ENCODE data around the gene PTER.

The PTER gene

DNA sequence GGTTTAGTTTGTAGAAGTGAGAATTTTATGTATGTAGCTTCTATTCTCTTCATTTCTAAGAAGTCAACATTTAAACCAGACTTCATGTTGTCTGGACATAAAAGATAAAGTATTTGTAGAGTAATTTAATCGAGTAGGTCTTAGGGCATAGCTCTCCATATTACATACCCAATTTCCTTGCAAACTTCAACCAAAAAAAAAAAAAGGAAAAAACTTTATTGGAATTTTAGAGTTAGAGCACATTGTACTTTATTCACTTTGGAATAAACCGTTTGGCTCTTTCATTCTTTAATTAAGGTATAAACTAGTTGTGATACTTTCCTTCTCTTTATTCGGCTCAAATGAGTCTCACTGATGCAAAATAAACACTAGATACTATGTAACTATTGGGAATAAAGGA lies 36.0 kb downstream of the PTER start:
- no peak for FAIRE-seq

DNA sequence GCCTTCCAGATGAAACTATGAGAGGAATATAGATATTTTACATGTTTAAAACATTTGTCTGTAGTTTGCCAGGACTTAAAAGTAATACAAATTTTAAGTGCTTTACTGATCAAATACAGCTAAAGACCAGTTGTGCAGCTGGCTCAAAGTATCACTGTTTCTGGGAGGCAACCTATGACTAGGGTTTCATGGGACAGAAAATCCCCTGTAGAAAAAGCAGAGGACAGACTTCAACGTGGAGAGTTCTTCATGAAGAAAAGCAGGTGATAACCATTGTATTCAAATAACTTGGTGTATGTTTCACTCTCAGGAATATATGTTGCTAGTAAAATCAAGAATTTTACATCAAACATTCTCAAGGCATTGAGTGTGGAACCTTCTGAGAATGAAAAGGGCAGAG lies 40.9 kb downstream of the PTER start:
- no peak for FAIRE-seq

DNA sequence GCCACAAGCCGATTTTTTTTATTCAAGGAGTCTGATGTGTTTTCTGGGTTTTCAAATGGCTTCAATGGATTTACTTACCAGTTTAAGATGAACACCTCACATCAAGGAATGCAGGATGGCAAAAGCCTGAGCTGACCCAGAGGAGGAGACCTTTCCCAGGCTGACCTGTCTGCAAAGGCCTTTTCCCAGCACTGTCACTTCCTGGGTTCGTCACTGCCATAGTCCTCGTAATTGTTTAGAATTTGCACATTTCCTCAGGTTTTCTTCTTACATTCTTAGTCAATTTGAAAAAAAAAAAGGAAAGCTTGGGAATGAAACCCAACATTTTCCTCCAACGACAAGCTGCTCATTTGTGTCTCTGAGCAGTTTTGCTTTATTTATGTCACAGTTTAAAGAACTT lies 42.0 kb downstream of the PTER start:
- no peak for FAIRE-seq

DNA sequence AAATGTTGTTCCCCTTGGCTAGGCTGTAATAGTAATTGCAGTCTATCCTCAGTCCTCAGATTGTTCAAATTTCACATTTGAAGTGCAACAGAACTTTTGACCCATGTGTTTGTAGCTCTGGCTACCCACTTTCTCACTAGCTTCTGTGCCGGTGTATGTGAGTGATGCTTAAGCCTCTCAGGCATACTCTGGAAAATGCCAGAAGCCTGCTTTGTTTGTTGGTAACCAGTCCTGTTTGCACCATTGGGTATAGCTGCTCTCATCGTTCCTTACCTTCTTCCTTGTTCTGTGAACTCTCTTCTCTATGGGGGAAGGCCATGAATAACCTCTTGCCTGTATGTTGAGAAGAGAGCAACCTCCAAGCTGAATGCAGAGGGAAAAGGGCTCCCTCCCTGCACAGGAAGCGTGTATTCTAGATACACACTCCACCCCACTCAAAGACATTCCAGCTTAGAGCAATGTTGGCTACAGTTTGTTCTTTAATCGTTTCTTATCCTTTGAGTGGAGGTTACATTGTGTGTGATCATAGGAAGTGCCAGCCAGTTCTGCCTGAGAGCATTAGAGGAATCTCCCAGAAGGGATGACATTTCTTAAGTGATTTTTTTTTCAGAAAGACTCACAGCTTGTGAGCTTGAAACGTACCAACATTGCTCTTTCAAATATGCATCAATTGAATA lies 44.4 kb downstream of the PTER start:
- no peak for FAIRE-seq

DNA sequence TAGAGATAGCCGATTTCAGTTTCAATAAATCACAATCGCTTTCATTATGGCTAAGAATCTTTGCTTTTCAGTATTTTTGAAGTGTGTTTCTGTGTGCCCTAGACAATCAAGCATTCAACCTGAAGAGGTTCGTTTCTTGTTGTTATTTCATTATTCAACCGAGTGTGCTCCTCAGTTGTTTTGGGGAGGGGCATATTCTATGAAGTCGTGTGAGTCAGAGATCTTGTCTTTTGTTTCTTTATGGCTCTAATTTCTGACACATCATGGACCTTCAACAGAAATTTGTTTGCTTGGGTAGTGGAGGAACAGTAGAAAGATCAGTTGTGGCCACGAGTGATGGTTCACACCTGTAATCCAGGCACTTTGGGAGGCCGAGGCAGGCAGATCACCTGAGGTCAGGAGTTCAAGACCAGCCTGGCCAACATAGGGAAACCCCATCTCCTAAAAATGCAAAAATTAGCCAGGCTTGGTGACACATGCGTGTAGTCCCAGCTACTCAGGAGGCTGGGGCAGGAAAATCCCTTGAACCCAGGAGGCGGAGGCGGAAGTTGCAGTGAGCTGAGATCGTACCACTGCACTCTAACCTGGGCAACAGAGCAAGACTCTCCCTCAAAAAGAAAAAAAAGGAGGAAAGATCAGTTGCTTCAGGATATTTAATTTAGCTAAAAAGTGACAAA lies 46.6 kb downstream of the PTER start:
- no peak for FAIRE-seq

DNA sequence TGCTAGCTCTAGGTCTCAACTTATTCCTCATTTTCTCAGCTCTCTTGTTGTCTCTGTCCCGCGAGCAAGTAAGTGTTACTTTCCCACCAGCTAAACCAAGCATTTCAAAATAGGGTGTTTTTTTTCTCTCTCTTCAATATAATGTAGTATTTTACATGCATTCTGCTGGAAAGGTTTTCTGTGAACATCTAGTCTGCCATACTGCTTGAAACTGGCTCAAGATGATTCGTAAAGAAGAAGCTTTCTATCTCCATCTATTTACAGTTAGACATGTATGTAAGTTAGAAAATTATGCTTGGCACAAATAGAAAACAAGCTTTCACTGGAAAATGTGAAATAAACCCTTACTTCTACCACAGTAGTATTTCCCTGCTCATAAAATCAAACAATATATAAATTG lies 53.7 kb downstream of the PTER start:
- FAIRE-seq, result no peak

DNA sequence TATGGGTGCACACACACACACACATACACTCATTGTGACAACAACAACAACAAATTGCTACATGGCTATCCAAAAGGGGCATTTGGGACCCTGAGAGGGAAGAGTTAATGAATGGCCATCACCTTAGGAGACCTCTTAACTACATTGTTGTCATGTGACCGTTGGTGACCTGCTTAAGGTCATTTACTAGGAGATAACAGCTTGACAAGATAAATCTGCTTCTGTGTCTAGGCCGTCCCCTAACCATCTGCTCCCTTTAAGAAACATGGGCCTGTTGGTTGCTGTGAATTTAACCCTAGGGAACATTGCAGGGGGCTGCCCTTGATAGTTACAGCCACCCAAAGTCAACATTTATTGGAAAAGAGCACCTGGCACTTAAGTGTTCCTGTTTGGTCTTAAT lies 55.1 kb downstream of the PTER start:
- FAIRE-seq, result no peak

DNA sequence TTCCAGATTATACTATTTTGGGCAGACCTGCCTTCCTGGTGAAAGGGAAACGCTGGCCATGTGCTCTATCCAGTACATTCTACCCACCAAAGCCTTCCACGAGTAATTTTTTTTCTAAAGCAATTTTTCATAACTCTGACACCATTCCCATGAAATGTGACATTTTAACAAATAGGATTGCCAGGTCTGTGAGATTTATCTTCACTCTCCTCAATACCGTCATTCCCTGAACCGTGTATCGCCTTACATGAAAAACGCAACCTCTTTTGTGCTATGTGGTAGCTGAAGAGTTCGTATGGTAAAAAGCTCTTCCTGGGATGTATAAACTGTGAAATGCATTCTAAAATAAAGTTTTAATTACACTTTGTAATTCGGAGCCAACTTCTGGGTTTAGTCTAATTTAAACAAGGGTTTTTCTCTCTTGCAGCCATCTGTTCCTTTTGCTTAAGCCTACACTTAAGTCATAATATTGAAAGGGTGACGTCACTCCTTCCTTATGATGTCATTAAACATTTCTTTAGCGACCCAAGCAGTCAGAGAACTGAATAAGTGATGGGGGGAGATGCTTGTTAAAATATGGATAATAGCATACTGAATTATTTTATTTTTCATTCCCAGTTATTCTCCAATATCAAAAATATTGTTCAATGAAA lies 57.2 kb downstream of the PTER start:
- no peak for FAIRE-seq

DNA sequence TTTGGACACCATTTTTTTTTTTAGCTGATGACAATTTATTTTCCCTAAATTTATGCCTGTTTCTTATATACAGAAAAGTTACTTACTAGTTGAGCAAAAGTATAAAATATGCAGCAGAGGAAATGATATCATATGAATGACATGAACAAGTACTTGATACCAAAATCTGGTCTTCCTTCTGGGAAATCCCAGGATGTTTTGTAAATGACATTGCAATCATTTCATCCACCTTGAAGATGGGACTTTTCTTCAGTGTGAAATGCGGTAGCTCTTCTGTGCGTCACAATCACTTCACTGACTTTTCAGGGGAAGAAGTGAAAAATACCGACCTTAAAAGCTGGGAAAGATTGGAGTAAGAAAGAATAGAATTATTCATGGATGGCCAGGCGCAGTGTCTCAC lies 61.1 kb downstream of the PTER start:
- no peak for FAIRE-seq

DNA sequence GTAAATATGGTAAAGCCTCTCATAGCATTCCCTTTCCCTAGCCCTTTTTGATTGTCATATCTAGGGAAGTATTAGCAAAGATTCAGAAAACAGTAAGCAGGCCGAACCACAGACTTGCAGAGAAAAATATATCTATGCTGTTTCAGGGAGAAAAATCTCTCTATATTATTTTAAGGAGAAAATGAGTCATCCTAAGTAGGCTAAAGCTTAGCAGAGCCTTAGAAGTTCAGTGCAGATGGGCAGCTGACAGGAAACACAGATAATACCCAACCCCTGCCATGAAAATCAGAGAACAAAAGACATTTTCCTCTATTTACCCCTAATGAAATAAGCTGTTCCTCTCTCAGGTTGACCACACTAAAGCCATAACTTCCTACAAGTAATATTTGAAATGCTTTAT lies 68.4 kb downstream of the PTER start:
- no peak for FAIRE-seq

DNA sequence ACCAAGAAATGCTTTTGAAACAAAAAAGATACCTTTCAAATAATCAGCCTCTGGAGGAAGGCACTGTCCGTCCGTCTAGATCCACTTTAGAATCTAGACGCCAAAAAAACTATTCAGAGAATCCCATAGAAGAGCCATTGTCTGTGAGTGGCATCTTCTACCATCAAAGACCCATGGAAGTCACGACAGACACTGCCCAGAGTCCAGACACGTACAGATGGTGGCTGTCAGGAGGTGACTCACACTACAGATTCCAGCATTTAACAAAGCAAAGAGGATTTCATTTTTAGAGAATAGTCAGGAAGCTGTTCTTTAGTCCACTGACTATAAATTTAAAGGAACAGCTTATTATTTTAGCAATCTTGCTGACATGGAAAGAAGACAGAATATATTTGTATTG lies 73.2 kb downstream of the PTER start:
- FAIRE-seq, result no peak

DNA sequence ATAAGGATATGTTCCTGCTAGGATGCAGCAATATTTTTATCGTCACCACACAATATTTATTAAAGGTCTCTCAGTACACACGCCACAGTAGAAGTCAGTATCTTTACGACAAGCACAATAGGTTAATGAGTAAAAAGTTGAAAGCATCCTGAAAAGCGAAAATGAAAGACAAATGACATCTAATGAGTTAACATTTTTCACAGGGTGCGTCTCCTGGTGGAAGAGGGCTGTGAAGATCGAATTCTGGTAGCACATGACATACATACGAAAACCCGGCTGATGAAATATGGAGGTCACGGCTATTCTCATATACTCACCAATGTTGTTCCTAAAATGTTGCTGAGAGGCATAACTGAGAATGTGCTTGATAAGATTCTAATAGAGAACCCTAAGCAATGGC lies 74.0 kb downstream of the PTER start:
- FAIRE-seq, result no peak

DNA sequence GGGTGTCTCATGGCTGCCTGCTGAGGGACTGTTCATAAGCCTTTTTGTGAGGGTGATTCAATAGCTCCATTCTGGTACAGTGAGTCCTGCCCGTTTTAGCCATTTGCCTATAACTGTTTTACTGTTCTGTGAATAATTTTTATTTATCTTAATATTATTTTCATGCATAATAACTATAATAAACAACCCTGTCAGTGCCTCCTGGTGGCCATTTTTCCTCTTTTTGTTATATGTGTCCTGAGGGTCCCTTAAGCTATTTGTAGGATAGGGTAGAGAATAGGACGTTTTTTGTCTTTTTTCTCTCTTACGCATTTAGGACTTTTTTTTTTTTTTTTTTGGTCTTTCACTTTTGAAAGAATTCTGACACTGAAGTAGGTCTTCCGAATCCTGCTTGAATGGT lies 82.0 kb downstream of the PTER start:
- no peak for FAIRE-seq

DNA sequence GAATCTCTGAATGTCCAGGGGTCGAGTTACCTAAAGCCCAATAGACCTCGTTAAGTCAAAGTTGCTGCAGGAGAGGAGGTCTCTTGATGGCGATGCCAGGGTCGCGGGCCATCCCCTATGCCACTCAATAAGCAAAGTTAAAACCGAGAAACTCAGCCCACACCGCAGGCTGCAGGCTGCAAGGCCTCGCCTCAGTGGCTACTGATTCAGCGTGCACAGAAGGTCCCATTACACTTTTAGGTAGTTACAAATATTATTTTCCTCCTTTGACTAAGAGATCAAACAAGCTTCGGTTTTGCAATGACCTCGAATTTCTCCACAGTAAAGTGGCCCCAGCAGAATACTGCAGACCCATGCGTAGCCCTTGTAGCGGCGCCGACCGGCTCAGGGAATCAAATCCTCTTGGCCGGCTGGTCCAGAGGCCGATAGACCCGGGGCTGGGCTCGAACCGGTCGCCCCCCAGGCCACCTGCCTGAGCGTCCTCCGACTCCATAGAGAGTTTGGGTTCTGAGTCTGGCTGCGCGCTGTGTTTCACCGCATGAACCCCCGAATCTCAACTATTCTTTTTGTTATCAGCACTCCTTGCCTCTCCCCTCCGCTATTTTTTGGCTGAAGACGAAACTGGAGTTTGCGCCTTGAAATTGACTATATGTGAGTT lies 82.6 kb downstream of the PTER start:
- no peak for FAIRE-seq

DNA sequence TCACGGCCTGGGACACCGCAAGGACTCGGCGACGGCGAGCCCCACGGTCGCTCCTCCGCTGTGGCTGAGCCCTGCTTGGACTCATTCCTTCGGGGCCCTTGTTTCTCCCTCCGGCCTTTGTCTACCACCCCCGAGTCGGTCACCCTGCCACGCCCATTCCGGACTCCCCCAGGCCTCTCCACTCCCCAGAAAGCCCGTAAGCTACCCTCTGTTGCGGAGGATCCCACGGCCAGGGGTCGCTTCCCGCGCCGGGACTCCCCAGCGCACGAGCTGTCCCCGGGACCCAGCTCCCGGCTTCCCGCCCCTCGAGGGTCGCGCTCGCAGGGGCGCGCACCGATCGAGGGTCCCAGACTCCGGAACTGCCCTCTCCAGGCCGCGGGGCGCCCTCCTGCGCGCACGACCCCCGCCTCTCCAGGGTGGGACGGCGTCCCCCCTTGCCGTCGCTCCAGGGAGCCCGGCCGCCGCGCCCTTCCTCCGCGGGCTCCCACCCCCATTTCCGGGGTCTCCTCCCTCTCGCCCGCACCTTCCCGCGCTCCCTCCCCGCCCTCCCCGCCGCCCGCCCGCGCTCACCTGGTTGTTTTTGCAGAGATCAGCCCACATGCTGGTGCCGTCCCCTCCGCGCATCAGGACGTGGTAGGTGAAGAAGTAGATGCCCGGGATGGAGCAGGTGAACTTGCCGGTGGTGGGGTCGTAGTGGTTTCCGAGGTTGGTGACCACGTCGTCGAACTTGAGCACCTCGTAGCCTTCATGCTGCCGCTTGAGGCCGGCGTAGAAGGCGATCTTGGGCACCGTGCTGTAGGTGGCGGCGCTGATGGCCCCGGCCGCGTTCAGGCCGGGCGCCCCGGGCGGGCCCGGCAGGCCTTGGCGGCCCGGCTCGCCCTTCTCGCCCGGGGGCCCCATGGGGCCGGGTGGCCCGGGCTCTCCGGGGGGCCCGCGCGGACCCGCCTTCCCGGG lies 83.4 kb downstream of the PTER start:
- no peak for FAIRE-seq

DNA sequence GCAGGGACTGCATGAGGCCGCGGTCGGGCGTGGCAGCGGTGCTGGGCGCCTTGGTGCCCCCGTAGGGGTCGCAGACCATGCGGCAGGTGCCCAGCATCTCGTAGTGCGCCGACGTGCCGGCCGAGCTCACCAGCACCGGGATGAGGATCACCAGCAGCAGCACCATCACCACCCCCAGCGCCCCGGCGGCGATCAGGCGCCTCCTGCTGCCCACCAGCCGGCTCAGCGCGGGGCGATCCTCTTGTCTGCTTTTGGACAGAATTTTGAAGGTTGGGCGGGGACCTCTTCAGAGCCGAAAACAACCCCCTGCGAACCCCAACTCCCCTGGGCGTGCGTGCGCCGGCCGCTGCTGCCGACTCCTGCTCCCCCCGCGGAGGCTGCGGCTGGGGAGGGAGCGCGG lies 84.1 kb downstream of the PTER start:
- FAIRE-seq, result no peak

DNA sequence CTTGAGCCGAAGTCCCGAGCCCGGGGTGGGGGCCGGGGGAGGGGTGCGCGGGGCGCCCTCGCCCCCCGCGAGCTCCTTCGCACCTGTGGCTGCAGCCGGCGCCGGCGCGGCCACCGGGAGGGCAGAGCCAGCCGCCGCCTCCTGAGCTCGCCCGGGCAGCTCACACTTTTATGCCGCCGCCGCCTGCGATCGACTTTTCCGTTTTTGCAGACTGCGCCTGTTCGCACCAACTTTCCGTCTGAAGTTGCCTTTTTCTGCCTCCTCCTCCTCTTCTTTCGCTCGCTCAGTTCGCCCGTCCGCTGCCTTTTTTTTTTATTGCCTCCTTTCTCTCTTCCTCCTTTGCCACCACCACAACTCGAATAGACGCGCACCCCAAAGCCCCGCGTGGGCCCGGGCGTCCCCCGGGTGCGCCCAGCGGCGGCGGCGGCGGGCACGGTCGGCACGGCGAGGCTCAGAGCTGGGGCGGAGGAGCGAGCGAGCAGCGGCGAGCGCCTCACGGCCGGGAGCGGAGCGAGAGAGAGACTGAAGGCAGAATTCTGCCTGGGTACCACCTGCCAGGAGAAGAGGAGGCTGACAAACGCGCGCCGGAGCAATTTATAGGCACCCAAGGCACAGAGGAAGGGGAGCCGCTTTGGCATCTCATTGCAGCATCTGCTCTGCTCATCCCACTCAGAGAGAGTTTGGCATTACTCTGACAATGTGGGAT lies 84.7 kb downstream of the PTER start, which contains the start of gene C1QL3:
C1QL3 (minus strand) TSS at position 569 of the 706 bp plus-strand sequence. CDS start 814 bp downstream, outside the sequence.
- FAIRE-seq, result no peak

DNA sequence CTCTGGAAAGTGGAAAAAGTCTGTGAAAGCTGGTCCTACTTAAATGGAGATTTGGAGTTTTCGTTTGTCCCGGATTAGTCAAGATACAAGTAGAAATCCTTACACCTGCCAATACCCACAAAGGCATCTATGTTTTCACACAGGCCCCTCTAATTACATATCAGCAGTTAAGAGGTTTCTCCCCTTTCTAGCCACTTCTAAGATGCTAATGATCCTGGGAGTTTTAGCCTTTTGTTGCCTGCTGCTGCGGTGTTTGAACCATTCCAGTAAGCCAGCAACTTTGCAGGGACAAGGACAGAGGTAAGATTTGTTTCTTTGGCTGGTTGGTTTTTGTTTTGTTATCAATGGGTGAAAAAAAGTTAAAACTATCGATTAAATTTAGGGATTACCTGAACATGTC lies 90.6 kb downstream of the PTER start:
- FAIRE-seq, result no peak

DNA sequence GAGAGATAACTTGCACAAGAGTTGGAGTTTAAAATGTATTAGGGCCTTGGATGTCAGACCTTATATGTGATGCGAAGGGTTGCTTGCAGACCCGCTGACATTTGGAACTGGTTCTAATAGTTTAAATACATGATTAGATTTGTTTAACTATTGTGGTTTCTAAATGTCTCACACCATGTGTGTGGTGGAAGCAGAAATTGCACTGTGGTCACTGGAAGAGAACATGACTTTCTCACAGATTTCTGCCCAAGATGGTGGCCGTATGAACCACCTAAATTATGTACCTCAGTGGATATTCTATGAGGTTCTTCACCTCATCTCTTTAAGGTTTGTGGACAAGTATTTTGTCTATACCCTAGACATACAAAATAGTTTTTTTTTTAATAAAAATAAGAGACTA lies 93.0 kb downstream of the PTER start:
- no peak for FAIRE-seq

DNA sequence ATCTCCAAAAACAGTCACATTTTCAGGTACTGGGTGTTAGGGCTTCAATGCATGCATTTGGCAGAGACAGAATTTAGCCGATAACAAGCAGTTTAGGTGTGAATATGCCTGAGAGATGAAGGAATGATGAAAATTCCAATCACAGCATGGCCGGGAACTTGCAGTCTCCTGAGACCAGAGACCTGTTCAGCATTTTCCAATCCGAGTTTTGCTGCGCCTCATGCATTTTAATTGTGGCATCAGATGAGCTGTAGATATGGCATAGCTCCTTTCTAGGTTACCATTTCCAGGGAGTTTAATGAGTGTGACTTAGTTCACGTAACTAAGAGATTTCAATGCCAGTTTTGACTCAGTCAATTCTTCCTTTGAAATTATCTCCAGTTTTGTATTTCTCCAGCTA lies 99.3 kb downstream of the PTER start:
- FAIRE-seq, result no peak

DNA sequence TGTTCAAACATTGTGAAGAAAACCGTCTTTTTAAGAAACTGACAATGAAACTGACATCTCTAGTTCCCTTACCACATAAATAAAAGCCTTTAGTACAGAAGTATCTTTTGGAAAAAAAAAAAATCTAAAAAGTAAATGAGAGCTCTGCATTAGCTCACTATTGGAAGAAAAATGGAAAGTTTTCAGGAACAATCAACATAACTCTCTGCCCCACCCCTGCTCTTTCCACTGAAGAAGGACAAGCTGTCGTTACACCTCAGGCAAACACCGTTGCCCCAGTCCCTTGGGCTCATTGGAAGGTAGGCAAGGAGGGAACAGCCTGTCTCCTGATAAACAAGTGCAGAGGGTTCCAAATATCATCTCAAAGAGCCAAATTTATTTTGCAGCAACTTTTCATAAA lies 107.3 kb downstream of the PTER start:
- FAIRE-seq, result no peak

DNA sequence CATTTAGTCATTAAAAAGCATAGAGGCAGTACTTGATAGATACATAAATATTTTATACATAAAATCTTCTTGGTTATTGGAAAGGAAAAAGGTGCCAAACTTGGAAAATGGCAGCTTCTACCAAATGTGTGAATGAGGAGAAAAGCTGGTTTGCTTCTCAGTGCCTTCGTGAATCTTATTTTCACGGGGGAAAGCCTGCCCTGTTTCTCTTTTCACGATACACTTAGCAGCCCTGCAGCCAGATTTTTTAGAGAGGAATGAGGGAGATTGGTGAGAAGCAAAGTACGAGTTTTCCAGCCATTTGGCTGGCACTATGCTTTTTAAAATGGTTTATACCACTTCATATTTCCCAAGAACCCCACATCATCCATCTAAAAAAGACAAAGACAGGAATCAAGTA lies 107.8 kb downstream of the PTER start:
- FAIRE-seq, result no peak

All from colon (tissue), 2 donors.